Type B pancreatic cell (in vitro differentiated cells): ENCODE data around the gene MAU2. TPM values are rescaled to one million over a fixed set of nuclear protein-coding genes. Genes with fewer than 3 reads are reported as not detected.

Experiments used
- DNase-seq: peaks from one replicate; pipeline ENCODE4 v3.0.0; 2021; ENCODE audit warnings: mixed read lengths; ENCODE audit not compliant: unreplicated experiment; ENCODE audit errors: extremely low spot score
- H3K27ac Mint-ChIP-seq: 2 replicates; pipeline ENCODE4 v1.8.0; 2021; ENCODE audit warnings: mild to moderate bottlenecking, mixed read lengths
- H3K27me3 Mint-ChIP-seq: 2 replicates; pipeline ENCODE4 v1.8.0; 2021; ENCODE audit warnings: mixed read lengths
- H3K36me3 Mint-ChIP-seq: 2 replicates; pipeline ENCODE4 v1.8.0; 2021; ENCODE audit warnings: mixed read lengths
- H3K4me1 Mint-ChIP-seq: one replicate; pipeline ENCODE4 v1.8.0; 2021; ENCODE audit warnings: mixed read lengths; ENCODE audit not compliant: unreplicated experiment
- H3K4me3 Mint-ChIP-seq: 2 replicates; pipeline ENCODE4 v1.8.0; 2021; ENCODE audit warnings: mild to moderate bottlenecking, mixed read lengths
- H3K9me3 Mint-ChIP-seq: 2 replicates; pipeline ENCODE4 v1.8.0; 2021; ENCODE audit warnings: mixed read lengths
- total RNA-seq: library from RNA; stranded (reverse); gene quantifications from 2 replicates; pipeline ENCODE4 v1.2.1, GENCODE V29; 2021; ENCODE audit warnings: low replicate concordance
- TF ChIP-seq, protein P1 (sequence below): fragments of 200-600 bp; sonication (generic); conservative IDR thresholded peaks from 2 replicates; pipeline ENCODE4 v1.5.0; 2021; ENCODE audit warnings: antibody characterized with exemption, mild to moderate bottlenecking

The MAU2 gene
- total RNA-seq, 1 donor from 2014 or later: 83.3 TPM

DNA sequence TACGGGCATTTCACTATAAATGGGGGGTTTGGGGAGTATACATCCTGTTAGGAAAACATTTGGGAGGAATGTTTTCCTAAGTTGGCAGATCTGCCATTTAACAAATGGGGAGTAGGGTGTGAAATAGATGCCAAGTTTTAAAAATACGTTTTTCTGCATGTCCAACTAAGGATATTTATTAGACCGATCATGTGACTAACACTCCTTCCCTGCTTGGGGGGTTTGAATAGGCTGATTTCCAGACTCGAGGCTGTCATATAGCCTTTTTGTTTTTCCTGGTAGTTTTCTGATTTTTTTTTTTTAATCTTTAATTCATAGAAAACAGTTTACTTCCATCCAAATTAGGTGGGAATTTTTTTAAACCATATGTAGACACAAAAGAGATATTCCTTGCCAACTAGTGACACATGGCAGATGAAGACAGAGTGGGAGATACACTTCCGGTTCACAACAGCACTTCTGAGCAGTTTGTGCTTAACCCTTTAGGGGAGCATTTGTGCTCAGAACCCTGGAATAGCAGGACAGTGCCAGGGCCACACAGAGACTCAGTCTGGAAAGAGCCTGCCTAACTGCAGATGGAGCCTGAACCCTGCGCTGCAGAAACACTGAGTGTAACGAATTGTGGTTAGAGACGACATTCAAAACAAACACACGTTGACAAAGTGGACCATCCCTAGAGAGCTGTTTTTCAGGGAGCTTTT lies 79.3 kb downstream of the MAU2 start:
- no peak for DNase-seq
- H3K36me3 Mint-ChIP-seq: no peaks in the 10 kb centered on the region
- peak overlapping the region; percentile 15 for H3K27ac Mint-ChIP-seq
- TF ChIP-seq, protein P1, sequence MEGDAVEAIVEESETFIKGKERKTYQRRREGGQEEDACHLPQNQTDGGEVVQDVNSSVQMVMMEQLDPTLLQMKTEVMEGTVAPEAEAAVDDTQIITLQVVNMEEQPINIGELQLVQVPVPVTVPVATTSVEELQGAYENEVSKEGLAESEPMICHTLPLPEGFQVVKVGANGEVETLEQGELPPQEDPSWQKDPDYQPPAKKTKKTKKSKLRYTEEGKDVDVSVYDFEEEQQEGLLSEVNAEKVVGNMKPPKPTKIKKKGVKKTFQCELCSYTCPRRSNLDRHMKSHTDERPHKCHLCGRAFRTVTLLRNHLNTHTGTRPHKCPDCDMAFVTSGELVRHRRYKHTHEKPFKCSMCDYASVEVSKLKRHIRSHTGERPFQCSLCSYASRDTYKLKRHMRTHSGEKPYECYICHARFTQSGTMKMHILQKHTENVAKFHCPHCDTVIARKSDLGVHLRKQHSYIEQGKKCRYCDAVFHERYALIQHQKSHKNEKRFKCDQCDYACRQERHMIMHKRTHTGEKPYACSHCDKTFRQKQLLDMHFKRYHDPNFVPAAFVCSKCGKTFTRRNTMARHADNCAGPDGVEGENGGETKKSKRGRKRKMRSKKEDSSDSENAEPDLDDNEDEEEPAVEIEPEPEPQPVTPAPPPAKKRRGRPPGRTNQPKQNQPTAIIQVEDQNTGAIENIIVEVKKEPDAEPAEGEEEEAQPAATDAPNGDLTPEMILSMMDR: no peak
- no peaks in the 10 kb centered on the region for H3K27me3 Mint-ChIP-seq
- no peaks in the 10 kb centered on the region for H3K9me3 Mint-ChIP-seq
- H3K4me3 Mint-ChIP-seq: no peak overlapping the region
- H3K4me1 Mint-ChIP-seq: peaks cover 21% of the 10 kb centered on the region

- no peaks in the 10 kb centered on the region for H3K27me3 Mint-ChIP-seq
Measured at GRCh38 chr19:19402656-19403372, 82.2 kb downstream of the MAU2 start.

GRCh38 chr19:19403373-19403901 lies 82.8 kb downstream of the MAU2 start:
- H3K27me3 Mint-ChIP-seq: no peaks in the 10 kb centered on the region
- H3K9me3 Mint-ChIP-seq: no peaks in the 10 kb centered on the region
- H3K4me3 Mint-ChIP-seq: peak overlapping the region; percentile 82
- peaks cover 29% of the 10 kb centered on the region for H3K4me1 Mint-ChIP-seq
- TF ChIP-seq, protein P1: no peak
- peak overlapping the region; percentile 96 for H3K27ac Mint-ChIP-seq
- DNase-seq: no peak
- H3K36me3 Mint-ChIP-seq: no peaks in the 10 kb centered on the region

More at GRCh38 chr19:19402656-19403372, 82.2 kb downstream of the MAU2 start:
- H3K36me3 Mint-ChIP-seq: no peaks in the 10 kb centered on the region
- no peak for DNase-seq
- H3K4me1 Mint-ChIP-seq: peaks cover 26% of the 10 kb centered on the region
- H3K27ac Mint-ChIP-seq: peak overlapping the region; percentile 96
- H3K9me3 Mint-ChIP-seq: no peaks in the 10 kb centered on the region
- peak overlapping the region; percentile 82 for H3K4me3 Mint-ChIP-seq
- TF ChIP-seq, protein P1: no peak

- no peaks in the 10 kb centered on the region for H3K9me3 Mint-ChIP-seq
- DNase-seq: peak; percentile 96
- peak within 1 kb of the TSS; percentile 98 for H3K27ac Mint-ChIP-seq
- no peaks in the 10 kb centered on the region for H3K27me3 Mint-ChIP-seq
- TF ChIP-seq, protein P1: no peak
- H3K4me3 Mint-ChIP-seq: peak within 1 kb of the TSS; percentile 99
- peaks cover 35% of the 10 kb centered on the region for H3K4me1 Mint-ChIP-seq
- no peaks in the 10 kb centered on the region for H3K36me3 Mint-ChIP-seq
Measured at GRCh38 chr19:19404879-19405860, 84.5 kb downstream of the MAU2 start, which contains the start of gene GATAD2A. Gene GATAD2A, plus strand, starts transcription at chr19:19405675. Its CDS starts 59,671 bp downstream, at chr19:19465346.
